ENCODE measurements around the gene ZC3H6. TPM values are rescaled to one million over a fixed set of nuclear protein-coding genes. Genes with fewer than 3 reads are reported as not detected.

The ZC3H6 gene
- total and polyA plus RNA-seq, 2 of the 13 experiments (the other 11 are each of a cell fraction or from before 2014, with no cell fraction given) = 0.71 to 0.93 TPM

DNA sequence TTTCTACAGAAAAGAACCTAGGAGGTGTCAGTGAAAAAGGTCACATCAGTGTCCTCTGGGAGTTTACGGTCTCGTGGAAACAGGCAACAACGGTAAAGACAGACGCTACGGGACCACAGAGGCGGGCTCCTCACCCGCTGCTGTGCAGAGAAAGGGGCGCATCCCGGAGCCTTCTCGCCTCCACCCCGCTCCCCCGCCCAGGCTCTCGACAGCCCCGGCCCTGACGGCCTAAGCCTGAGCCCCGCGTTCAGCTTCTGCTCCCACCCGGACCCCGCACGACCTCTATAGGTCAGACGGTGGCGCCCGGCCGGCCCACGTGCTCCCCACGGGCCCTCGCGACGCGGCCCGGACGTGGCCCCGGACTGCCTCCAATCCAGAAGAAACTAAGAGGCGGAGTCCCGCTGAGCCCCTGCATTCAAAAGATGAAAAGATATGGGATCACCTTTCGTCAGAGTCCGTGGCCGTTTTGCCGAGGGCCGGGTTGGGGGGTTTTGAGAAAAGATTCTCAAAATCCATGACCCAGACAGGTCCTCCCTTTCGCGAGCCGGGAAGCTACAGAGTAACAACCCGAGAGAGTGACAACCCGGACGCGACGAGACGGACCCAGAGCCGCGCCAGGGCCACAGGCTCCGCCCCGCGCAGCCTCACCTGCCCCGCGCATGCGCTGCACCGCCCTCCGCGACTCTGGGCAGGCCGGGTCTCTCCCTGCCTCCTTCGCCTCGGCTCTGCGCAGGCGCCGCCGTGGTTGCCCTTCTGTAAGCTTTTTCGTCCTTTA, 20.7 kb upstream of the ZC3H6 start, which contains the start of gene ZC3H8 (continued):
- TF ChIP-seq, protein P1, sequence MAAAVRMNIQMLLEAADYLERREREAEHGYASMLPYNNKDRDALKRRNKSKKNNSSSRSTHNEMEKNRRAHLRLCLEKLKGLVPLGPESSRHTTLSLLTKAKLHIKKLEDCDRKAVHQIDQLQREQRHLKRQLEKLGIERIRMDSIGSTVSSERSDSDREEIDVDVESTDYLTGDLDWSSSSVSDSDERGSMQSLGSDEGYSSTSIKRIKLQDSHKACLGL (CRISPR knock-in tag; IDR thresholded peaks at IDR 0.05) = peak; percentile 98
- TF ChIP-seq SPEN (CRISPR knock-in tag; IDR thresholded peaks at IDR 0.05; ENCODE audit: low read depth) (peak; percentile 75), TBP (CRISPR knock-in tag; IDR thresholded peaks at IDR 0.05) (no peak), HOXA3 (CRISPR knock-in tag; IDR thresholded peaks at IDR 0.05) (peak; percentile 60), TGIF2 (CRISPR knock-in tag; IDR thresholded peaks at IDR 0.05) (no peak; the same call in none of the 2 replicates), ZNF720 (CRISPR knock-in tag; IDR thresholded peaks at IDR 0.05) (no peak), SP1 (IDR thresholded peaks at IDR 0.05) (no peak), SP1 (CRISPR knock-in tag; IDR thresholded peaks at IDR 0.05) (peak; percentile 44; the same call in 1 of the 2 replicates), TBX2 (CRISPR knock-in tag; IDR thresholded peaks at IDR 0.05; ENCODE audit: borderline replicate concordance) (peak; percentile 81; the same call in 1 of the 2 replicates), MIXL1 (CRISPR knock-in tag; IDR thresholded peaks at IDR 0.05) (no peak), RFXAP (CRISPR knock-in tag; IDR thresholded peaks at IDR 0.05; ENCODE audit: borderline replicate concordance) (0 out of 2 replicates have a peak, but pooled peaks have one; percentile 69), TCF7 (IDR thresholded peaks at IDR 0.05; ENCODE audit: low read depth) (no peak), PRMT3 (CRISPR knock-in tag; IDR thresholded peaks at IDR 0.05; ENCODE audit: borderline replicate concordance, low read depth) (peak; percentile 81; the same call in 1 of the 2 replicates), ZNF431 (CRISPR knock-in tag; IDR thresholded peaks at IDR 0.05; ENCODE audit: borderline replicate concordance, low read depth) (no peak)
- TF ChIP-seq, protein P2, sequence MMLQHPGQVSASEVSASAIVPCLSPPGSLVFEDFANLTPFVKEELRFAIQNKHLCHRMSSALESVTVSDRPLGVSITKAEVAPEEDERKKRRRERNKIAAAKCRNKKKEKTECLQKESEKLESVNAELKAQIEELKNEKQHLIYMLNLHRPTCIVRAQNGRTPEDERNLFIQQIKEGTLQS (CRISPR knock-in tag; IDR thresholded peaks at IDR 0.05) = peak; percentile 72; the same call in 1 of the 2 replicates
- TF ChIP-seq, protein P3, sequence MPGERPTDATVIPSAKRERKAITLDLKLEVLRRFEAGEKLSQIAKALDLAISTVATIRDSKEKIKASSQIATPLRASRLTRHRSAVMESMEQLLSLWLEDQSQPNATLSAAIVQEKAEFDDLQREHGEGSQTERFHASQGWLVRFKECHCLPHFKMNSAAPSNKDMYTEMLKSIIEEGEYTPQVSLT (CRISPR knock-in tag; IDR thresholded peaks at IDR 0.05; ENCODE audit: borderline replicate concordance, low read depth) = no peak
- TF ChIP-seq, protein P4, sequence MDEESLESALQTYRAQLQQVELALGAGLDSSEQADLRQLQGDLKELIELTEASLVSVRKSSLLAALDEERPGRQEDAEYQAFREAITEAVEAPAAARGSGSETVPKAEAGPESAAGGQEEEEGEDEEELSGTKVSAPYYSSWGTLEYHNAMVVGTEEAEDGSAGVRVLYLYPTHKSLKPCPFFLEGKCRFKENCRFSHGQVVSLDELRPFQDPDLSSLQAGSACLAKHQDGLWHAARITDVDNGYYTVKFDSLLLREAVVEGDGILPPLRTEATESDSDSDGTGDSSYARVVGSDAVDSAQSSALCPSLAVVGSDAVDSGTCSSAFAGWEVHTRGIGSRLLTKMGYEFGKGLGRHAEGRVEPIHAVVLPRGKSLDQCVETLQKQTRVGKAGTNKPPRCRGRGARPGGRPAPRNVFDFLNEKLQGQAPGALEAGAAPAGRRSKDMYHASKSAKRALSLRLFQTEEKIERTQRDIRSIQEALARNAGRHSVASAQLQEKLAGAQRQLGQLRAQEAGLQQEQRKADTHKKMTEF (CRISPR knock-in tag; IDR thresholded peaks at IDR 0.05) = peak; percentile 96
- TF ChIP-seq, protein P5, sequence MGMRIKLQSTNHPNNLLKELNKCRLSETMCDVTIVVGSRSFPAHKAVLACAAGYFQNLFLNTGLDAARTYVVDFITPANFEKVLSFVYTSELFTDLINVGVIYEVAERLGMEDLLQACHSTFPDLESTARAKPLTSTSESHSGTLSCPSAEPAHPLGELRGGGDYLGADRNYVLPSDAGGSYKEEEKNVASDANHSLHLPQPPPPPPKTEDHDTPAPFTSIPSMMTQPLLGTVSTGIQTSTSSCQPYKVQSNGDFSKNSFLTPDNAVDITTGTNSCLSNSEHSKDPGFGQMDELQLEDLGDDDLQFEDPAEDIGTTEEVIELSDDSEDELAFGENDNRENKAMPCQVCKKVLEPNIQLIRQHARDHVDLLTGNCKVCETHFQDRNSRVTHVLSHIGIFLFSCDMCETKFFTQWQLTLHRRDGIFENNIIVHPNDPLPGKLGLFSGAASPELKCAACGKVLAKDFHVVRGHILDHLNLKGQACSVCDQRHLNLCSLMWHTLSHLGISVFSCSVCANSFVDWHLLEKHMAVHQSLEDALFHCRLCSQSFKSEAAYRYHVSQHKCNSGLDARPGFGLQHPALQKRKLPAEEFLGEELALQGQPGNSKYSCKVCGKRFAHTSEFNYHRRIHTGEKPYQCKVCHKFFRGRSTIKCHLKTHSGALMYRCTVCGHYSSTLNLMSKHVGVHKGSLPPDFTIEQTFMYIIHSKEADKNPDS (CRISPR knock-in tag; IDR thresholded peaks at IDR 0.05) = 0 out of 2 replicates have a peak, but pooled peaks have one; percentile 79
- TF ChIP-seq, protein P6, sequence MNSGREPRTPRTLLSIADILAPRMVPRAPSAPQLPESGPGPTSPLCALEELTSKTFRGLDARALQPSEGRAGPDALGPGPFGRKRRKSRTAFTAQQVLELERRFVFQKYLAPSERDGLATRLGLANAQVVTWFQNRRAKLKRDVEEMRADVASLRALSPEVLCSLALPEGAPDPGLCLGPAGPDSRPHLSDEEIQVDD (CRISPR knock-in tag; IDR thresholded peaks at IDR 0.05; ENCODE audit: borderline replicate concordance) = peak; percentile 35; the same call in 1 of the 2 replicates
- TF ChIP-seq, protein P7, sequence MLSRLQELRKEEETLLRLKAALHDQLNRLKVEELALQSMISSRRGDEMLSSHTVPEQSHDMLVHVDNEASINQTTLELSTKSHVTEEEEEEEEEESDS (CRISPR knock-in tag; IDR thresholded peaks at IDR 0.05; ENCODE audit: borderline replicate concordance) = no peak
- TF ChIP-seq, protein P8, sequence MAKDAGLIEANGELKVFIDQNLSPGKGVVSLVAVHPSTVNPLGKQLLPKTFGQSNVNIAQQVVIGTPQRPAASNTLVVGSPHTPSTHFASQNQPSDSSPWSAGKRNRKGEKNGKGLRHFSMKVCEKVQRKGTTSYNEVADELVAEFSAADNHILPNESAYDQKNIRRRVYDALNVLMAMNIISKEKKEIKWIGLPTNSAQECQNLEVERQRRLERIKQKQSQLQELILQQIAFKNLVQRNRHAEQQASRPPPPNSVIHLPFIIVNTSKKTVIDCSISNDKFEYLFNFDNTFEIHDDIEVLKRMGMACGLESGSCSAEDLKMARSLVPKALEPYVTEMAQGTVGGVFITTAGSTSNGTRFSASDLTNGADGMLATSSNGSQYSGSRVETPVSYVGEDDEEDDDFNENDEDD (CRISPR knock-in tag; IDR thresholded peaks at IDR 0.05; ENCODE audit: borderline replicate concordance) = peak; percentile 91
